HL-60 (cell line): ENCODE data around the gene CLINT1.

ENCODE experiments used
- GABPA ChIP-seq: IDR thresholded peaks from 2 replicates; pipeline ENCODE4 v1.6.1; 2012; ENCODE audit warnings: low read depth
- POLR2AphosphoS5 ChIP-seq: IDR thresholded peaks from 2 replicates; pipeline ENCODE4 v1.6.1; 2012; ENCODE audit warnings: low read depth
- SPI1 ChIP-seq: IDR thresholded peaks from 2 replicates; pipeline ENCODE4 v1.6.1; 2012; ENCODE audit warnings: low read depth, mild to moderate bottlenecking, borderline replicate concordance
- TF ChIP-seq, protein P1 (sequence below): IDR thresholded peaks from one replicate; pipeline ENCODE4 v1.5.1; 2011; ENCODE audit warnings: low read length, control low read depth, inconsistent platforms; ENCODE audit not compliant: insufficient read depth
- TF ChIP-seq, protein P2 (sequence below): IDR thresholded peaks from 2 replicates; pipeline ENCODE4 v1.6.1; 2012; ENCODE audit warnings: low read depth; ENCODE audit not compliant: insufficient replicate concordance

DNA sequence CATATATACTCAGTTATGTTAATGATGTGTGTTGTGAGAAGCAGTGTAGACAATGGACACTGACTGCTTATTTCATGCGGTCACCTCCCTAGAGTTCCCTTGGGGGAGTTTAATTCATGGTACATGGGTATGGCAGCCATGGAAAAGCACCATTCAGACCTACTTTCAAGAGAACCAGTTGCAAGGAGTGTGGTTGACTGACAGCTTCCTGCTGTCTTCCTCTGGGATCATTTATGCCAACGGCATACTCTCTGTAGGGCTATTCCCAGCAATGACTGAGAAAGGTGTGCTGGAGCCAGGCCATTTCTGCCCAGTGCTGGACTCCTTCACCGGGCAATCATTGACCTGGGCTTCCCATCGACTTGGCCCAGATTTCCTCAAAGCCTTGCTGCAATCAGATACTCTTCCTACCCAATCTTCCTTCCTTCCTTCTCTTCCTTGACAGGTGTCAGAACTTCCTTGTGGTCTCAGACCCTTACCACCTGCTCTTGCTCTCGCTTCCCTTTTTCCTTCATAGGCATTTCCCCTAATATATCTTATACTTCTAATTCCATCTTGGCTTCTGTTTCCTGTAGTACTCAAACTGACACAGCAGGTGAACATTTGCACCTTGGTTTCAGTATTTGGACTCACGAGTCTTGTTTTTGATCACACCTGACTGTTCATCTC is 3.4 kb upstream of the CLINT1 start:
- TF ChIP-seq, protein P1, sequence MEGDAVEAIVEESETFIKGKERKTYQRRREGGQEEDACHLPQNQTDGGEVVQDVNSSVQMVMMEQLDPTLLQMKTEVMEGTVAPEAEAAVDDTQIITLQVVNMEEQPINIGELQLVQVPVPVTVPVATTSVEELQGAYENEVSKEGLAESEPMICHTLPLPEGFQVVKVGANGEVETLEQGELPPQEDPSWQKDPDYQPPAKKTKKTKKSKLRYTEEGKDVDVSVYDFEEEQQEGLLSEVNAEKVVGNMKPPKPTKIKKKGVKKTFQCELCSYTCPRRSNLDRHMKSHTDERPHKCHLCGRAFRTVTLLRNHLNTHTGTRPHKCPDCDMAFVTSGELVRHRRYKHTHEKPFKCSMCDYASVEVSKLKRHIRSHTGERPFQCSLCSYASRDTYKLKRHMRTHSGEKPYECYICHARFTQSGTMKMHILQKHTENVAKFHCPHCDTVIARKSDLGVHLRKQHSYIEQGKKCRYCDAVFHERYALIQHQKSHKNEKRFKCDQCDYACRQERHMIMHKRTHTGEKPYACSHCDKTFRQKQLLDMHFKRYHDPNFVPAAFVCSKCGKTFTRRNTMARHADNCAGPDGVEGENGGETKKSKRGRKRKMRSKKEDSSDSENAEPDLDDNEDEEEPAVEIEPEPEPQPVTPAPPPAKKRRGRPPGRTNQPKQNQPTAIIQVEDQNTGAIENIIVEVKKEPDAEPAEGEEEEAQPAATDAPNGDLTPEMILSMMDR = no peak
- TF ChIP-seq, protein P2, sequence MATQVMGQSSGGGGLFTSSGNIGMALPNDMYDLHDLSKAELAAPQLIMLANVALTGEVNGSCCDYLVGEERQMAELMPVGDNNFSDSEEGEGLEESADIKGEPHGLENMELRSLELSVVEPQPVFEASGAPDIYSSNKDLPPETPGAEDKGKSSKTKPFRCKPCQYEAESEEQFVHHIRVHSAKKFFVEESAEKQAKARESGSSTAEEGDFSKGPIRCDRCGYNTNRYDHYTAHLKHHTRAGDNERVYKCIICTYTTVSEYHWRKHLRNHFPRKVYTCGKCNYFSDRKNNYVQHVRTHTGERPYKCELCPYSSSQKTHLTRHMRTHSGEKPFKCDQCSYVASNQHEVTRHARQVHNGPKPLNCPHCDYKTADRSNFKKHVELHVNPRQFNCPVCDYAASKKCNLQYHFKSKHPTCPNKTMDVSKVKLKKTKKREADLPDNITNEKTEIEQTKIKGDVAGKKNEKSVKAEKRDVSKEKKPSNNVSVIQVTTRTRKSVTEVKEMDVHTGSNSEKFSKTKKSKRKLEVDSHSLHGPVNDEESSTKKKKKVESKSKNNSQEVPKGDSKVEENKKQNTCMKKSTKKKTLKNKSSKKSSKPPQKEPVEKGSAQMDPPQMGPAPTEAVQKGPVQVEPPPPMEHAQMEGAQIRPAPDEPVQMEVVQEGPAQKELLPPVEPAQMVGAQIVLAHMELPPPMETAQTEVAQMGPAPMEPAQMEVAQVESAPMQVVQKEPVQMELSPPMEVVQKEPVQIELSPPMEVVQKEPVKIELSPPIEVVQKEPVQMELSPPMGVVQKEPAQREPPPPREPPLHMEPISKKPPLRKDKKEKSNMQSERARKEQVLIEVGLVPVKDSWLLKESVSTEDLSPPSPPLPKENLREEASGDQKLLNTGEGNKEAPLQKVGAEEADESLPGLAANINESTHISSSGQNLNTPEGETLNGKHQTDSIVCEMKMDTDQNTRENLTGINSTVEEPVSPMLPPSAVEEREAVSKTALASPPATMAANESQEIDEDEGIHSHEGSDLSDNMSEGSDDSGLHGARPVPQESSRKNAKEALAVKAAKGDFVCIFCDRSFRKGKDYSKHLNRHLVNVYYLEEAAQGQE = no peak
- TF ChIP-seq POLR2AphosphoS5 (no peak), GABPA (no peak), SPI1 (no peak)
